ENCODE results near the gene SPON1. TPM values are rescaled to one million over a fixed set of nuclear protein-coding genes. Genes with fewer than 3 reads are reported as not detected.

SPON1 gene
- total RNA-seq, 6 experiments from 2014 or later = not detected

DNA sequence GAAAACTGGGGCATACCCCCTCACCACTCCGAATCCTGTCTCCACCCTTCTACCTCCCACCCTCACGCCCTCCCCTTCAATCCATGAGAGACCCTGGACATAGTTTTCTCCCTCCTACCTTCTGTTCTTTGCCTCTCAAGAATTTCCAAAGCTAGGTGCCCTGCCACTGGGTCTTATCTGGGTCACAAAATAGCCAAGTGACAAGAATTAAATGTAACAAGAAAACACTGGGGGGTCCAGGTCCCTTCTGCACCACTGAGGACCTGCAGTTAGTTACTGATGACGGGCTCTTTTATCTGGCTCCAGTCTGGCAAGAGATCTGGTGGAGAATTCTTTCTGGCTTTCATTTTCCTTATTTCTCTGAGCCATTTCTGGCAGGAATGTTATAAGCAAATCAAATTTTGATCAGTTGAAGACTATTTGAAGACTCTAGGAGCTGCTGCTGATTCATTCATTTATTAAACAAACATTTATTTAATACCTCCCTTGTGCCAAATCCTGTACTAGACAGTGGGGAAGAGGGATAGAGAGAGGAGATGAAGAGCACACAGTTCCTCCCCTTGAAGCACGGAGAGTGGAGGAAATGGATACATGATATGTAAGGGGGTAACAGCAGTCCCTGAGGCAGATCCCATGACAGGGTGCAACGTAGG lies 261.2 kb downstream of the SPON1 start:
- no peaks in the 10 kb centered on the region for H3K9me3 Mint-ChIP-seq
- no peak overlapping the region for H3K27ac Mint-ChIP-seq
- no peak overlapping the region for H3K4me3 Mint-ChIP-seq
- no peak for DNase-seq
- no peaks in the 10 kb centered on the region for H3K4me1 Mint-ChIP-seq (ENCODE audit: low read depth)
- TF ChIP-seq CTCF (IDR thresholded peaks at IDR 0.05) = no peak
- no peaks in the 10 kb centered on the region for H3K36me3 Mint-ChIP-seq (ENCODE audit: low read depth)
- peaks cover 6% of the 10 kb centered on the region; the same call in 1 of the 2 replicates for H3K27me3 Mint-ChIP-seq (ENCODE audit: insufficient read depth)

DNA sequence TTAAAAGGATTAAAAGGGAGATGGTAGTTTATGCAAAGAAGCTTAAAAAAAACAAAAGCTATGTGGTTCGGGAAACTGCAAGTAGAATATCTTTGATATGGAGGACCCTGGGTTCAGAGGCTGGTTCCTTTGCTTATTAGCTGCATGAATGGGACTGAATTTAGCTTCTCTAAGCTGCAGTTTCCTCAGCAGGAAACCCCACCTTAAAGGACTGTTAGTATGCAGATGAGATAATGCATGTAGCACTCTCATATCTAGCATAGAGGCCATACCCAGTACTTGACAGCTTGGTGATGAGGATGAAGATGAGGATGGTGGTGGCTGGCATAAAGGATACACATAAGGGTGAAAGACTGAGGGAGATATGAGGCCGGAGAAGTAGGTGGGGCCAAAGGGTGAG lies 261.9 kb downstream of the SPON1 start:
- H3K36me3 Mint-ChIP-seq (ENCODE audit: low read depth) = no peaks in the 10 kb centered on the region
- no peak overlapping the region for H3K4me3 Mint-ChIP-seq
- TF ChIP-seq CTCF (IDR thresholded peaks at IDR 0.05) = no peak
- no peak overlapping the region for H3K27ac Mint-ChIP-seq
- no peak for DNase-seq
- no peaks in the 10 kb centered on the region for H3K9me3 Mint-ChIP-seq
- no peaks in the 10 kb centered on the region for H3K4me1 Mint-ChIP-seq (ENCODE audit: low read depth)
- H3K27me3 Mint-ChIP-seq (ENCODE audit: insufficient read depth) = peaks cover 11% of the 10 kb centered on the region; the same call in 1 of the 2 replicates

- Mint-ChIP-seq H3K9me3 (no peaks in the 10 kb centered on the region), H3K27me3 (ENCODE audit: insufficient read depth) (peaks cover 17% of the 10 kb centered on the region), H3K27ac (no peak overlapping the region), H3K4me3 (no peak overlapping the region), H3K36me3 (ENCODE audit: low read depth) (no peaks in the 10 kb centered on the region), H3K4me1 (ENCODE audit: low read depth) (no peaks in the 10 kb centered on the region)
- no peak for TF ChIP-seq CTCF (IDR thresholded peaks at IDR 0.05)
- DNase-seq = no peak
These were observed 263.1 kb downstream of the SPON1 start for GRCh38 chr11:14225666-14226065.

DNA sequence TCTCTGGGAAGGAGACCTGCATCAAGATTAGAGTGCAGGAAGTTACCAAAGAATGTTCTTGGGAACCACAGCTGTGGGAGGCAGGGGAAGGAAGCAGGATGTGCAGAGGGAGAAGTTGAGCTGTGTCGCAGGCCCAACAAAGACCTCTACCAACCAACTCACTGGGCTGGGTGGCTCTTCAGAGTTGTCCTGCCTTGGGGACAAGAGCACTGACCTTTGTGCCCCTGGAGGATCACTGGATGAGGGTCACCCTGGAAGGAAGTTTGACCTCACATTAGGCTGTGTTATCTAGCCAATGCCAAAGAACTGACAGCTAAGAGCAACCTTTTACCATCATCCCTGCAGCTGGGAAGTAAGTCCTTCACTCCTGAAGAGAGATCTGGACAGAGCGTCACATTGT lies 265.8 kb downstream of the SPON1 start:
- peaks cover 27% of the 10 kb centered on the region for H3K27me3 Mint-ChIP-seq (ENCODE audit: insufficient read depth)
- H3K4me1 Mint-ChIP-seq (ENCODE audit: low read depth) = no peaks in the 10 kb centered on the region
- no peak overlapping the region for H3K4me3 Mint-ChIP-seq
- TF ChIP-seq CTCF (IDR thresholded peaks at IDR 0.05) = no peak
- no peaks in the 10 kb centered on the region for H3K9me3 Mint-ChIP-seq
- H3K36me3 Mint-ChIP-seq (ENCODE audit: low read depth) = no peaks in the 10 kb centered on the region
- H3K27ac Mint-ChIP-seq = no peak overlapping the region
- DNase-seq = no peak

DNA sequence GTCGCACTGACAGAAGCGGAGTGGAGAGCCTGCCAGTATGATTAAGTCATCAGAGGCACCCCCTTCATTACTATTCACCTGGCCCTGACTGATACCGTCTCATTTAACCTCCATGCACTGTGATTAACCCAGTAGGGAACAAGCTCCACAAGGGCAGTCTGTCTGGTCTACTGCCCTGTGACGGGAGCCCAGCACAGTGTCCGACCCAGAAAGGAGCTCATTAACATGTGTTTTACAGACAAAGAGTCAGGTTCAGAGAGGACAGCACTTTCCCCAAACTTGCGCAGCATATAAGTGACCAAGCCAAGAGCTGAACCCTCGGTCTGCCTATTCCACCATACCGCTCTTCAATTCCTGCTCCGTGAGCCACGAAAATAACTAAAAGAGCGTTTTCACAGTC lies 266.9 kb downstream of the SPON1 start:
- Mint-ChIP-seq H3K4me1 (ENCODE audit: low read depth) (no peaks in the 10 kb centered on the region), H3K36me3 (ENCODE audit: low read depth) (no peaks in the 10 kb centered on the region), H3K9me3 (no peaks in the 10 kb centered on the region), H3K27ac (no peak overlapping the region), H3K27me3 (ENCODE audit: insufficient read depth) (peaks cover 30% of the 10 kb centered on the region), H3K4me3 (no peak overlapping the region)
- no peak for DNase-seq
- no peak for TF ChIP-seq CTCF (IDR thresholded peaks at IDR 0.05)
